Measurements from ENCODE around the gene ASTE1.
"Not testable (repeated sequence)": the region's sequence is repeated elsewhere in the genome, so short reads cannot be mapped to it uniquely, and the experiment has no call there.

The ASTE1 gene

DNA sequence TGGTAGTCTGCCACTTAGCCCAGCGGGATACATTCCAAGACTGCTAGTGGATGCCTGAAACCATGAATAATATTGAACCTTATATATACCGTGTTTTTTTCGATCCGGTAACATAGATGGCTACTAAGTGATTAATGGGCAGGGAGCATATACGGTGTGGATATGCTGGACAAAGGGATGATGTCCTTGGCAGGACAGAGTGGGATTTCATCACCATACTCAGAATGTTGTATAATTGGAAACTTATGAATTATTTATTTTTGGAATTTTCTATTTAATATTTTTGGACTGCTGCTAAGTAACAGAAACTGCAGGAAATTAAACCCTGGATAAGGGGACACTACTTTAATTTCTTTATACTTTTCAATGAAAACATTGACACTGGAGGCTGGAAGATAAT is 53.2 kb downstream of the ASTE1 start:
- no peak for DNase-seq (ENCODE audit: extremely low read depth, low read depth)
- TF ChIP-seq, protein P1, sequence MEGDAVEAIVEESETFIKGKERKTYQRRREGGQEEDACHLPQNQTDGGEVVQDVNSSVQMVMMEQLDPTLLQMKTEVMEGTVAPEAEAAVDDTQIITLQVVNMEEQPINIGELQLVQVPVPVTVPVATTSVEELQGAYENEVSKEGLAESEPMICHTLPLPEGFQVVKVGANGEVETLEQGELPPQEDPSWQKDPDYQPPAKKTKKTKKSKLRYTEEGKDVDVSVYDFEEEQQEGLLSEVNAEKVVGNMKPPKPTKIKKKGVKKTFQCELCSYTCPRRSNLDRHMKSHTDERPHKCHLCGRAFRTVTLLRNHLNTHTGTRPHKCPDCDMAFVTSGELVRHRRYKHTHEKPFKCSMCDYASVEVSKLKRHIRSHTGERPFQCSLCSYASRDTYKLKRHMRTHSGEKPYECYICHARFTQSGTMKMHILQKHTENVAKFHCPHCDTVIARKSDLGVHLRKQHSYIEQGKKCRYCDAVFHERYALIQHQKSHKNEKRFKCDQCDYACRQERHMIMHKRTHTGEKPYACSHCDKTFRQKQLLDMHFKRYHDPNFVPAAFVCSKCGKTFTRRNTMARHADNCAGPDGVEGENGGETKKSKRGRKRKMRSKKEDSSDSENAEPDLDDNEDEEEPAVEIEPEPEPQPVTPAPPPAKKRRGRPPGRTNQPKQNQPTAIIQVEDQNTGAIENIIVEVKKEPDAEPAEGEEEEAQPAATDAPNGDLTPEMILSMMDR (IDR thresholded peaks at IDR 0.05; ENCODE audit: low read depth, low read length) = no peak

DNA sequence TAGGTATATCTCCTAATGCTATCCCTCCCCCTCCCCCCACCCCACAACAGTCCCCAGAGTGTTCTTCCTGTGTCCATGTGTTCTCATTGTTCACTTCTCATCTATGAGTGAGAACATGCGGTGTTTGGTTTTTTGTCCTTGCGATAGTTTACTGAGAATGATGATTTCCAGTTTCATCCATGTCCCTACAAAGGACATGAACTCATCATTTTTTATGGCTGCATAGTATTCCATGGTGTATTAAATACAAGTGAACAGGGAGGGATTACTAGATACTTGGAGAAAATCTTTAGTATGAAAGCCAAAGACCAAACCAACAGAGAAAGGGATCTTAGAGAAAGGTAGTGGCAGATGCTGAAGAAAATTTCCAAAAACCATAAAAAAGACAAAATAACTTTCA is 54.0 kb downstream of the ASTE1 start:
- DNase-seq (ENCODE audit: extremely low read depth, low read depth) = not testable (repeated sequence)

DNA sequence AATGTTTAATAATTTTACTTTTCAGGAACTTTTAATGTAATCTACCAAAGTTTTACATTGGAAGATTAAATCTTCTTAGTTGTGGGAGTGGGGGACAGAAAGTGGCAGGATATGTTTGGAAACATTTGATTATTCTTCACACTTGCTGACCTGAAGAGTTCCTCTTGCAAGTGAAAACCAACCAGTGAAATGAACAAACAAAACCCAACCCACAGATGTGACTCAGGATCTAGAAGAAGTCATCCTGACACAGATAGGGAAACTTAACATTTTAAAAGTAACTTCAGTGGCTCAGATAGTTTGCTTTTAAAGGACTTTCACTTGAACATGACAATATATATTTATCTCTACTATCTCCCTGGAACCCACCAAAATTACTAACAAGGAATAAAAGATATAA is 55.4 kb downstream of the ASTE1 start:
- no peak for DNase-seq (ENCODE audit: extremely low read depth, low read depth)
- TF ChIP-seq, protein P1 (IDR thresholded peaks at IDR 0.05; ENCODE audit: low read depth, low read length) = no peak

DNA sequence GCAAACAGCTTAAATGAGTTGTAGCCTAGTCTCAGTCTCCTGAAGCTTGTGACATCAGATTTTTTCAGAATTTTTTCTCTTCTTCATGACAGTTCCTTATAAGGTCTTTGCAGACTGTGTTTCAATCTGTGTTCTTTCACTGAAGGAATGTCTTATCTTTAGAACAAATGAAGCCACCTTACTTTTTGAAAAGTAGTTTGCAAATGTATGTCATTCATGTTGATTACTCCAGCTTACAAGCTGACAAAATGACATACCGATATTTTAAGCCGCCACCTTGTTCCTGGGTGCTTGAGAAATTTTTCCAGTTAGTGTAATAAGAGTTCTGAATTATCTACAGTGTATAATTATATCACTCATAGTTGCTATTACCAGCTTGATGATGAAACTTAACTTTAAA is 57.0 kb downstream of the ASTE1 start:
- no peak for DNase-seq (ENCODE audit: extremely low read depth, low read depth)
- TF ChIP-seq, protein P1 (IDR thresholded peaks at IDR 0.05; ENCODE audit: low read depth, low read length) = no peak

DNA sequence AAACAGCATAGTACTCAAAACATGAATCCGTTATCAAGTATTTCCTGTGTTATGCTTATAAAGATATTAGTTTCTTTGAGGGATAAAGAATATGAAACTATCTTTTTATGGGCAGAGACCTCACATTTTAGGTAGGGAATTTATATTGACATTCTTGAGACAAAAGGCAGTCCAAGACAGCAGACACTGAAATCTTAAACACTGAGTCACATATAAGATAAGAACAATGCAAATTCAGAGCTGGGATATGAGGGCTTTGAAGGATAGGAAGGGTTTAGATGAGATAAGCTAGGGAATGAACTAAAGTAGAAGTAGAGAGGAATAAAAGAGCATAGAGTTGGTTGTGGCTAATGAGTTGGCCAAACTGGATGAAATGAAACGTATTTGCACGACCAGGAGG is 58.4 kb downstream of the ASTE1 start:
- TF ChIP-seq, protein P1 (IDR thresholded peaks at IDR 0.05; ENCODE audit: low read depth, low read length) = no peak
- DNase-seq (ENCODE audit: extremely low read depth, low read depth) = no peak

DNA sequence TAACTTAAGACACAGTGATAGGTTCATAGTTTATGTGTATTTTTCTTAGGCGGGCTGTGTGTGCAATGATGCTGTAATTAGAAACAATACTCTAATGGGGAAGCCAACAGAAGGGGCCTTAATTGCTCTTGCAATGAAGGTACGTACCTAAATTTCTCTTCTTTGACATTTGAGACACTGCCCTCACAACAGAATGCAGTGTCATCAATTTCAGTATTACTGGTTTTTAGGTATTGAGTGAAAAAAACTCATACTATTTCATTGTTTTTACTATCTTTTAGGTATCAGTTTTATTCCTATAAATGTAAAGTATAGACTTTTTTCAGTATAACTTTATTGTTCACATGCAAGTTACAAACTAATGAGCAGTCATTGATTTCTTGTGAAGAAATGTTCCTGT is 59.3 kb downstream of the ASTE1 start:
- DNase-seq (ENCODE audit: extremely low read depth, low read depth) = no peak
- TF ChIP-seq, protein P1 (IDR thresholded peaks at IDR 0.05; ENCODE audit: low read depth, low read length) = no peak

DNA sequence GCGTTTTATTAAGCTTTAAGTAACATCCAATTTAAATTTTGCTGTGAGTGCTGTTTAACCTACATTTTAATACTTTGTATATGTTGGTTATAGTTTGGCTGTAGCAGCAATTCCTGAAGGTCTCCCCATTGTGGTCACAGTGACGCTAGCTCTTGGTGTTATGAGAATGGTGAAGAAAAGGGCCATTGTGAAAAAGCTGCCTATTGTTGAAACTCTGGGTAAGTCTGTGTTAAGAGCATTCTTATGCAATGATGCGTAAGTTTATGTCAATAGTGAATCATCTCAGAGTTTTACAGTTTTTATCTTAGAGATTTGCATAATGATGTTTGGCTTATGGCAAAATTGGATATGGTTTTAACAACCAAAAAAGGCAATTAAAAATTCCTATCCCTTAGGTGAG is 62.7 kb downstream of the ASTE1 start:
- TF ChIP-seq, protein P1 (IDR thresholded peaks at IDR 0.05; ENCODE audit: low read depth, low read length) = no peak
- DNase-seq (ENCODE audit: extremely low read depth, low read depth) = peak; percentile 69
